Suprapubic skin (tissue), 4 donors: ENCODE measurements around the gene ST3GAL3. TPM values are rescaled to one million over a fixed set of nuclear protein-coding genes. Genes with fewer than 3 reads are reported as not detected.

Experiments
- DNase-seq, 2 donors: peaks; one replicate each; pipeline ENCODE4 v3.0.0-alpha.2; 2019; ENCODE audit warnings: low spot score in 2 of 2
- H3K27ac ChIP-seq: fragments of 200-600 bp; sonication (generic); one replicate; pipeline ENCODE4 v1.5.1; 2019
- H3K27me3 ChIP-seq: fragments of 200-600 bp; sonication (generic); one replicate; pipeline ENCODE4 v1.5.1; 2019
- H3K36me3 ChIP-seq: fragments of 200-600 bp; sonication (generic); one replicate; pipeline ENCODE4 v1.5.1; 2019
- H3K4me1 ChIP-seq: fragments of 200-600 bp; sonication (generic); one replicate; pipeline ENCODE4 v1.5.1; 2019
- H3K4me3 ChIP-seq: fragments of 200-600 bp; sonication (generic); one replicate; pipeline ENCODE4 v1.5.1; 2019; ENCODE audit warnings: mild to moderate bottlenecking
- H3K9me3 ChIP-seq: fragments of 200-600 bp; sonication (generic); one replicate; pipeline ENCODE4 v1.5.1; 2019
- CTCF ChIP-seq, 2 donors: fragments of 200-600 bp in 1 of 2; fragments of 450-650 bp in 1 of 2; sonication (generic) in 1 of 2; IDR thresholded peaks; one replicate each; pipeline ENCODE4 v1.5.1; 2016 to 2019; ENCODE audit warnings: antibody characterized with exemption in 2 of 2, mild to moderate bottlenecking in 1 of 2, moderate library complexity in 1 of 2
- EP300 ChIP-seq: sonication (generic); formaldehyde crosslinking; IDR thresholded peaks from one replicate; pipeline ENCODE4 v1.6.1; 2017; ENCODE audit warnings: antibody characterized with exemption
- POLR2A ChIP-seq, 2 donors: fragments of 450-650 bp; IDR thresholded peaks; one replicate each; pipeline ENCODE4 v1.6.1; 2017; ENCODE audit warnings: antibody characterized with exemption in 2 of 2, mild to moderate bottlenecking in 2 of 2, moderate library complexity in 2 of 2
- POLR2AphosphoS5 ChIP-seq, 3 donors: sonication (generic); formaldehyde crosslinking; IDR thresholded peaks; one replicate each; pipeline ENCODE4 v1.6.1; 2017; ENCODE audit warnings: antibody characterized with exemption in 3 of 3
- WGBS: methylation state at CpG from one replicate; pipeline ENCODE4 v1.1.5; 2018; 5-methylcytosine and 5-hydroxymethylcytosine counted together
- total RNA-seq, 4 donors: library from RNA; depleted of rRNA; stranded (reverse); fragments of >200 nt; gene quantifications; one replicate each; pipeline ENCODE4 v1.1.0, GENCODE V29; 2016

ST3GAL3 gene
- total RNA-seq, 4 donors from 2014 or later = 6.3 to 21.0 (median 9.9) TPM

- Histone ChIP-seq H3K9me3 (no peaks in the 10 kb centered on the region), H3K36me3 (no peaks in the 10 kb centered on the region), H3K27me3 (no peaks in the 10 kb centered on the region), H3K27ac (no peak overlapping the region), H3K4me3 (no peak overlapping the region), H3K4me1 (peaks cover 24% of the 10 kb centered on the region)
- TF ChIP-seq EP300 (no peak), CTCF (IDR thresholded peaks at IDR 0.05) (no peak), POLR2AphosphoS5 (IDR thresholded peaks at IDR 0.05) (no peak), POLR2A (IDR thresholded peaks at IDR 0.05) (no peak)
- WGBS = 51% methylated on average over 7 of the region's 7 CpGs
- no peak for DNase-seq
Measured at GRCh38 chr1:43913051-43913501, 205.7 kb downstream of the ST3GAL3 start.

GRCh38 chr1:43913666-43914360 is 206.5 kb downstream of the ST3GAL3 start:
- no peak for TF ChIP-seq POLR2AphosphoS5 (IDR thresholded peaks at IDR 0.05)
- no peak for TF ChIP-seq EP300
- TF ChIP-seq CTCF (IDR thresholded peaks at IDR 0.05) = no peak
- TF ChIP-seq POLR2A (IDR thresholded peaks at IDR 0.05) = no peak
- WGBS = 80% methylated on average over 14 of the region's 18 CpGs
- H3K27ac ChIP-seq = no peak overlapping the region
- H3K27me3 ChIP-seq = no peaks in the 10 kb centered on the region
- peaks cover 24% of the 10 kb centered on the region for H3K4me1 ChIP-seq
- no peaks in the 10 kb centered on the region for H3K36me3 ChIP-seq
- no peak for DNase-seq
- H3K9me3 ChIP-seq = no peaks in the 10 kb centered on the region
- no peak overlapping the region for H3K4me3 ChIP-seq

DNA sequence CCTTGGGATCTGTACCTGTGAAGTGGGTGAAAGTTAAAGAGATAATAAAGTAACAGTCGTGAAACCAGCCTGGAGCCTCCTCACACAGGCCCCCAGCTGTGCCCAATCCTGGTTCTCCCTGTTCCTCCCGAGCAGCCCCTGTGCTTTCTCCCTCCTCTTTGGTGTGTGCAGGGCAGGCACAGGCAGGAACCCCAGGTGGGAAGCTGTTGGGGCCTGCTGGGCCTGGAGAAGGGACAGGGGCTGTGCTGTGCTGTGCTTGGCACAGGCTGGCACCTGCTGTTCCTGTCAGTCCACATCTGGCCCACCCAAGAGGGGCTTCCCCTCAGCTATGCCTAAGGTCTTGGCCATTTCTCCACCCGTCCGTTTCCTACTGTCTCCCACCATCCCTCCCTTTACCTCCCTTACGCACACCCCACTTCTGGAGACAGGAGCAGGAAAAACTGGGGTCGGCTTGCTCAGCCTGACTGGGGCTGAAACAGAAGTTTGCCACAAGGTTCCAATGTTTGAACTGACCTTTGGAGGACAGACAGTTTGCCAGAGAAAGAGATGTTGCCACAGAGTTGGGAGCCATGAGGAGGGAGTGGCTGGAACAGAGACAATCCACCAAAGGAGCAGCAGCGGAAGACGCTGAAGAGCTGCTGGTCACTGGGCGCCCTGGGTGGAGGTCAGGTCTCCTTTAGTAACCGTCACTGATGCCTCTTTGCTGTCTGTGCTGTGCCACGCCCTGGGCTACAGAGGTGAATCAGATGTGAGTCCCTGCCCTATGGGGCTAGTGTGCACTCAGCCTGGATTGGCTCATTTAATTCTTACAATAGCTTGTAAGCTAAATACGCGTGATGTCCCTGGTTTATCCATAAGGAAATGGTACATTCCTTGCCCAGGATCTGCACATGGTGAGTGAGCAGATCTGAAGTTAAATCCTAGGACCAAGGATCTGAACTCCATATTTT is 207.5 kb downstream of the ST3GAL3 start:
- Histone ChIP-seq H3K4me1 (peaks cover 24% of the 10 kb centered on the region), H3K27ac (no peak overlapping the region), H3K4me3 (no peak overlapping the region), H3K27me3 (no peaks in the 10 kb centered on the region), H3K36me3 (no peaks in the 10 kb centered on the region), H3K9me3 (no peaks in the 10 kb centered on the region)
- 86% methylated on average over 12 of the region's 13 CpGs for WGBS
- DNase-seq = no peak
- TF ChIP-seq EP300 (no peak), POLR2A (IDR thresholded peaks at IDR 0.05) (no peak), CTCF (IDR thresholded peaks at IDR 0.05) (no peak), POLR2AphosphoS5 (IDR thresholded peaks at IDR 0.05) (no peak)

- H3K4me3 ChIP-seq = no peak overlapping the region
- H3K27ac ChIP-seq = no peak overlapping the region
- TF ChIP-seq POLR2AphosphoS5 (IDR thresholded peaks at IDR 0.05) (no peak), POLR2A (IDR thresholded peaks at IDR 0.05) (no peak), EP300 (no peak)
- H3K4me1 ChIP-seq = no peaks in the 10 kb centered on the region
- 87% methylated on average over 7 of the region's 7 CpGs for WGBS
- H3K9me3 ChIP-seq = no peaks in the 10 kb centered on the region
- H3K27me3 ChIP-seq = no peaks in the 10 kb centered on the region
- no peak for DNase-seq
- H3K36me3 ChIP-seq = no peaks in the 10 kb centered on the region
Measured at GRCh38 chr1:43919906-43920305, 212.6 kb downstream of the ST3GAL3 start.

- no peak for DNase-seq
- WGBS = 97% methylated on average over 6 of the region's 6 CpGs
- Histone ChIP-seq H3K27me3 (no peaks in the 10 kb centered on the region), H3K4me3 (no peak overlapping the region), H3K9me3 (no peaks in the 10 kb centered on the region), H3K27ac (no peak overlapping the region), H3K4me1 (no peaks in the 10 kb centered on the region), H3K36me3 (no peaks in the 10 kb centered on the region)
- TF ChIP-seq CTCF (IDR thresholded peaks at IDR 0.05) (no peak), POLR2AphosphoS5 (IDR thresholded peaks at IDR 0.05) (no peak), EP300 (no peak), POLR2A (IDR thresholded peaks at IDR 0.05) (no peak)
Measured at GRCh38 chr1:43921022-43921421, 213.7 kb downstream of the ST3GAL3 start.
